HG02623 (cell line): ENCODE data around the gene GRIA4.
"Not testable (repeated sequence)": the region's sequence is repeated elsewhere in the genome, so short reads cannot be mapped to it uniquely, and the experiment has no call there.

Source experiments
- ATAC-seq: cut with Tn5 transposase; IDR thresholded peaks from one replicate; pipeline ENCODE4 v1.9.1; 2021; ENCODE audit warnings: moderate library complexity; ENCODE audit not compliant: unreplicated experiment

Gene GRIA4

GRCh38 chr11:105854269-105854668 is 244.4 kb downstream of the GRIA4 start:
- ATAC-seq: no peak

- no peak for ATAC-seq
Measured at GRCh38 chr11:105856954-105857353, 247.1 kb downstream of the GRIA4 start.

- ATAC-seq: no peak
Measured at GRCh38 chr11:105857728-105858127, 247.9 kb downstream of the GRIA4 start.

- ATAC-seq: no peak
Measured at GRCh38 chr11:105858841-105859240, 249.0 kb downstream of the GRIA4 start.

- no peak for ATAC-seq
Measured at GRCh38 chr11:105860105-105860504, 250.2 kb downstream of the GRIA4 start.

- ATAC-seq: no peak
Measured at GRCh38 chr11:105861225-105861624, 251.4 kb downstream of the GRIA4 start.

- ATAC-seq: peak; percentile 66
Measured at GRCh38 chr11:105862736-105863367, 253.0 kb downstream of the GRIA4 start.

- ATAC-seq: no peak
Measured at GRCh38 chr11:105863523-105863922, 253.7 kb downstream of the GRIA4 start.

GRCh38 chr11:105867742-105868141 is 257.9 kb downstream of the GRIA4 start:
- ATAC-seq: no peak

GRCh38 chr11:105868762-105869285 is 259.0 kb downstream of the GRIA4 start:
- ATAC-seq: no peak

GRCh38 chr11:105870516-105871113 is 260.7 kb downstream of the GRIA4 start:
- ATAC-seq: no peak

- no peak for ATAC-seq
Measured at GRCh38 chr11:105878510-105878909, 268.6 kb downstream of the GRIA4 start.

- ATAC-seq: not testable (repeated sequence)
Measured at GRCh38 chr11:105878927-105879326, 269.1 kb downstream of the GRIA4 start.

- no peak for ATAC-seq
Measured at GRCh38 chr11:105881027-105881426, 271.2 kb downstream of the GRIA4 start.

GRCh38 chr11:105884436-105884835 is 274.6 kb downstream of the GRIA4 start:
- ATAC-seq: no peak

GRCh38 chr11:105891685-105892084 is 281.8 kb downstream of the GRIA4 start:
- ATAC-seq: no peak

- no peak for ATAC-seq
Measured at GRCh38 chr11:105897161-105897560, 287.3 kb downstream of the GRIA4 start.

GRCh38 chr11:105899772-105900171 is 289.9 kb downstream of the GRIA4 start:
- no peak for ATAC-seq

- no peak for ATAC-seq
Measured at GRCh38 chr11:105900515-105901035, 290.7 kb downstream of the GRIA4 start.

- no peak for ATAC-seq
Measured at GRCh38 chr11:105903113-105903512, 293.2 kb downstream of the GRIA4 start.

GRCh38 chr11:105906517-105906916 is 296.6 kb downstream of the GRIA4 start:
- ATAC-seq: no peak

GRCh38 chr11:105907319-105907718 is 297.4 kb downstream of the GRIA4 start:
- no peak for ATAC-seq
